HFFc6 (cell line): ENCODE data around the gene TBX4. TPM values are rescaled to one million over a fixed set of nuclear protein-coding genes. Genes with fewer than 3 reads are reported as not detected.

Experiments used
- DNase-seq: peaks from one replicate; pipeline ENCODE4 v3.0.0-alpha.2; 2018
- H3K27ac Mint-ChIP-seq: 2 replicates; pipeline ENCODE4 v1.8.0; 2020; ENCODE audit warnings: mild to moderate bottlenecking, mixed read lengths
- H3K27me3 Mint-ChIP-seq: 2 replicates; pipeline ENCODE4 v1.8.0; 2021; ENCODE audit warnings: mild to moderate bottlenecking, moderate library complexity, mixed read lengths; ENCODE audit not compliant: insufficient read depth
- H3K36me3 Mint-ChIP-seq: 2 replicates; pipeline ENCODE4 v1.8.0; 2021; ENCODE audit warnings: low read depth, mixed read lengths
- H3K4me1 Mint-ChIP-seq: 2 replicates; pipeline ENCODE4 v1.8.0; 2020; ENCODE audit warnings: low read depth, mixed read lengths
- H3K4me3 Mint-ChIP-seq: 2 replicates; pipeline ENCODE4 v1.8.0; 2020; ENCODE audit warnings: mild to moderate bottlenecking, moderate library complexity, mixed read lengths
- H3K9me3 Mint-ChIP-seq: 2 replicates; pipeline ENCODE4 v1.8.0; 2020; ENCODE audit warnings: mild to moderate bottlenecking, mixed read lengths
- total RNA-seq, 6 experiments: library from RNA; stranded (reverse); fragmentation: NEBNext Ultra II Directional; extraction: Animal tissue kit (Norgen Biotek cat#: 25700); gene quantifications; 2 replicates in 1 of 6; 3 replicates in 5 of 6; pipeline ENCODE4 v1.2.3, GENCODE V29; 2021
- TF ChIP-seq, protein P1 (sequence below): fragments of 200-600 bp; sonication (generic); IDR thresholded peaks from 2 replicates; pipeline ENCODE4 v1.5.0; 2021; ENCODE audit warnings: antibody characterized with exemption, mild to moderate bottlenecking

Gene TBX4
- total RNA-seq, 6 experiments from 2014 or later, result 0.11 to 0.26 (median 0.18) TPM; not detected in 3

GRCh38 chr17:61479493-61480413, 27.5 kb downstream of the TBX4 start:
- Mint-ChIP-seq H3K27me3 (peaks cover 1% of the 10 kb centered on the region; the same call in 1 of the 2 replicates), H3K9me3 (no peaks in the 10 kb centered on the region), H3K4me1 (peaks cover 16% of the 10 kb centered on the region)

GRCh38 chr17:61480414-61480807, 28.2 kb downstream of the TBX4 start:
- H3K9me3 Mint-ChIP-seq, result no peaks in the 10 kb centered on the region
- no peak overlapping the region for H3K27ac Mint-ChIP-seq
- H3K4me1 Mint-ChIP-seq, result peaks cover 15% of the 10 kb centered on the region
- TF ChIP-seq, protein P1, sequence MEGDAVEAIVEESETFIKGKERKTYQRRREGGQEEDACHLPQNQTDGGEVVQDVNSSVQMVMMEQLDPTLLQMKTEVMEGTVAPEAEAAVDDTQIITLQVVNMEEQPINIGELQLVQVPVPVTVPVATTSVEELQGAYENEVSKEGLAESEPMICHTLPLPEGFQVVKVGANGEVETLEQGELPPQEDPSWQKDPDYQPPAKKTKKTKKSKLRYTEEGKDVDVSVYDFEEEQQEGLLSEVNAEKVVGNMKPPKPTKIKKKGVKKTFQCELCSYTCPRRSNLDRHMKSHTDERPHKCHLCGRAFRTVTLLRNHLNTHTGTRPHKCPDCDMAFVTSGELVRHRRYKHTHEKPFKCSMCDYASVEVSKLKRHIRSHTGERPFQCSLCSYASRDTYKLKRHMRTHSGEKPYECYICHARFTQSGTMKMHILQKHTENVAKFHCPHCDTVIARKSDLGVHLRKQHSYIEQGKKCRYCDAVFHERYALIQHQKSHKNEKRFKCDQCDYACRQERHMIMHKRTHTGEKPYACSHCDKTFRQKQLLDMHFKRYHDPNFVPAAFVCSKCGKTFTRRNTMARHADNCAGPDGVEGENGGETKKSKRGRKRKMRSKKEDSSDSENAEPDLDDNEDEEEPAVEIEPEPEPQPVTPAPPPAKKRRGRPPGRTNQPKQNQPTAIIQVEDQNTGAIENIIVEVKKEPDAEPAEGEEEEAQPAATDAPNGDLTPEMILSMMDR, result no peak
- H3K36me3 Mint-ChIP-seq, result no peaks in the 10 kb centered on the region
- peaks cover 1% of the 10 kb centered on the region for H3K27me3 Mint-ChIP-seq
- no peak overlapping the region for H3K4me3 Mint-ChIP-seq
- no peak for DNase-seq

More at GRCh38 chr17:61479493-61480413, 27.5 kb downstream of the TBX4 start:
- TF ChIP-seq, protein P1, result no peak
- no peaks in the 10 kb centered on the region for H3K36me3 Mint-ChIP-seq
- DNase-seq, result no peak
- no peak overlapping the region for H3K27ac Mint-ChIP-seq
- no peak overlapping the region for H3K4me3 Mint-ChIP-seq

DNA sequence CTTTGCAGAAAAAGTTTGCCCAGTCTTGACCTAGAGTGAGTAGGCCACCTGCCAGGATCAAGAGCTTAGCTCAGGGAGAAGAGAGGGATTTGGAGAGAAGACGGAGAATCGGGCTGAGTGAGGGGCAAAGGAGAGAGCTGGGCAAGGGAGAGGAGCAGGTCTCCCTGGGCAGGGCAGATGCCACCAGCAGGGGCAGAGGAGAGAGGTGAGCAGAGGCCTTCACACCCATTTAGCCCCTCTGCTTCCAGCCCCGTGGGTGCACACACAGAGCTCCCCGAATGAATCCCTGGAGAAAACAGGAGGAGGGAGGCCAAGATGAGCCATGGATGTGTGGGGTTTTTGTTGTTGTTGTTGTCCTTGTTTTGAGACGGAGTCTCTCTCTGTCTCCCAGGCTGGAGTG, 29.2 kb downstream of the TBX4 start:
- Mint-ChIP-seq H3K36me3 (no peaks in the 10 kb centered on the region), H3K9me3 (no peaks in the 10 kb centered on the region), H3K27me3 (peaks cover 1% of the 10 kb centered on the region), H3K27ac (no peak overlapping the region), H3K4me1 (peaks cover 16% of the 10 kb centered on the region), H3K4me3 (no peak overlapping the region)
- TF ChIP-seq, protein P1, result no peak
- DNase-seq, result no peak

- TF ChIP-seq, protein P1, result no peak
- no peak for DNase-seq
Observed at GRCh38 chr17:61482467-61482866, 30.2 kb downstream of the TBX4 start.

GRCh38 chr17:61483778-61484116, 31.5 kb downstream of the TBX4 start:
- peaks cover 1% of the 10 kb centered on the region for H3K27me3 Mint-ChIP-seq
- H3K9me3 Mint-ChIP-seq, result no peaks in the 10 kb centered on the region
- TF ChIP-seq, protein P1, result no peak
- H3K4me3 Mint-ChIP-seq, result no peak overlapping the region
- H3K4me1 Mint-ChIP-seq, result peaks cover 20% of the 10 kb centered on the region
- H3K36me3 Mint-ChIP-seq, result no peaks in the 10 kb centered on the region
- H3K27ac Mint-ChIP-seq, result no peak overlapping the region
- DNase-seq, result no peak

More at GRCh38 chr17:61482467-61482866, 30.2 kb downstream of the TBX4 start:
- Mint-ChIP-seq H3K4me1 (peaks cover 20% of the 10 kb centered on the region), H3K27ac (no peak overlapping the region), H3K27me3 (peaks cover 1% of the 10 kb centered on the region), H3K36me3 (no peaks in the 10 kb centered on the region), H3K9me3 (no peaks in the 10 kb centered on the region), H3K4me3 (no peak overlapping the region)
